Measurements from ENCODE around the gene XXYLT1.

XXYLT1 gene

GRCh38 chr3:195148549-195148948, 122.4 kb downstream of the XXYLT1 start:
- DNase-seq: no peak

GRCh38 chr3:195147649-195148080, 123.3 kb downstream of the XXYLT1 start:
- DNase-seq: no peak

- no peak for DNase-seq
Observed at GRCh38 chr3:195146131-195146530, 124.8 kb downstream of the XXYLT1 start.

- DNase-seq: no peak
Observed at GRCh38 chr3:195145579-195145978, 125.4 kb downstream of the XXYLT1 start.

- no peak for DNase-seq
Observed at GRCh38 chr3:195143221-195143620, 127.7 kb downstream of the XXYLT1 start.

- no peak for DNase-seq
Observed at GRCh38 chr3:195142519-195142918, 128.4 kb downstream of the XXYLT1 start.

GRCh38 chr3:195140816-195141793, 129.9 kb downstream of the XXYLT1 start:
- no peak for DNase-seq

- DNase-seq: no peak
Observed at GRCh38 chr3:195140410-195140809, 130.5 kb downstream of the XXYLT1 start.

- no peak for DNase-seq
Observed at GRCh38 chr3:195139876-195140240, 131.1 kb downstream of the XXYLT1 start.

- DNase-seq: no peak
Observed at GRCh38 chr3:195139091-195139875, 131.7 kb downstream of the XXYLT1 start.

GRCh38 chr3:195137638-195138588, 133.0 kb downstream of the XXYLT1 start:
- no peak for DNase-seq

- DNase-seq: no peak
Observed at GRCh38 chr3:195135917-195136316, 135.0 kb downstream of the XXYLT1 start.

- DNase-seq: no peak
Observed at GRCh38 chr3:195134431-195134830, 136.5 kb downstream of the XXYLT1 start.

GRCh38 chr3:195133462-195133861, 137.5 kb downstream of the XXYLT1 start:
- DNase-seq: peak; percentile 47

- peak; percentile 86 for DNase-seq
Observed at GRCh38 chr3:195133013-195133412, 137.9 kb downstream of the XXYLT1 start.

GRCh38 chr3:195131176-195131575, 139.8 kb downstream of the XXYLT1 start:
- no peak for DNase-seq

GRCh38 chr3:195129644-195130492, 141.1 kb downstream of the XXYLT1 start:
- DNase-seq: no peak

- DNase-seq: no peak
Observed at GRCh38 chr3:195129072-195129643, 141.8 kb downstream of the XXYLT1 start.

GRCh38 chr3:195128255-195129071, 142.5 kb downstream of the XXYLT1 start:
- no peak for DNase-seq

GRCh38 chr3:195126056-195126605, 144.8 kb downstream of the XXYLT1 start:
- no peak for DNase-seq
